Suprapubic skin (tissue), 4 donors: ENCODE measurements around the gene S100PBP. TPM values are rescaled to one million over a fixed set of nuclear protein-coding genes. Genes with fewer than 3 reads are reported as not detected.
"Not testable (repeated sequence)": the region's sequence is repeated elsewhere in the genome, so short reads cannot be mapped to it uniquely, and the experiment has no call there.

Experiments
- DNase-seq, 2 donors: peaks; one replicate each; pipeline ENCODE4 v3.0.0-alpha.2; 2019; ENCODE audit warnings: low spot score in 2 of 2
- H3K27ac ChIP-seq: fragments of 200-600 bp; sonication (generic); one replicate; pipeline ENCODE4 v1.5.1; 2019
- H3K27me3 ChIP-seq: fragments of 200-600 bp; sonication (generic); one replicate; pipeline ENCODE4 v1.5.1; 2019
- H3K36me3 ChIP-seq: fragments of 200-600 bp; sonication (generic); one replicate; pipeline ENCODE4 v1.5.1; 2019
- H3K4me1 ChIP-seq: fragments of 200-600 bp; sonication (generic); one replicate; pipeline ENCODE4 v1.5.1; 2019
- H3K4me3 ChIP-seq: fragments of 200-600 bp; sonication (generic); one replicate; pipeline ENCODE4 v1.5.1; 2019; ENCODE audit warnings: mild to moderate bottlenecking
- H3K9me3 ChIP-seq: fragments of 200-600 bp; sonication (generic); one replicate; pipeline ENCODE4 v1.5.1; 2019
- CTCF ChIP-seq, 2 donors: fragments of 200-600 bp in 1 of 2; fragments of 450-650 bp in 1 of 2; sonication (generic) in 1 of 2; IDR thresholded peaks; one replicate each; pipeline ENCODE4 v1.5.1; 2016 to 2019; ENCODE audit warnings: antibody characterized with exemption in 2 of 2, mild to moderate bottlenecking in 1 of 2, moderate library complexity in 1 of 2
- EP300 ChIP-seq: sonication (generic); formaldehyde crosslinking; IDR thresholded peaks from one replicate; pipeline ENCODE4 v1.6.1; 2017; ENCODE audit warnings: antibody characterized with exemption
- POLR2A ChIP-seq, 2 donors: fragments of 450-650 bp; IDR thresholded peaks; one replicate each; pipeline ENCODE4 v1.6.1; 2017; ENCODE audit warnings: antibody characterized with exemption in 2 of 2, mild to moderate bottlenecking in 2 of 2, moderate library complexity in 2 of 2
- POLR2AphosphoS5 ChIP-seq, 3 donors: sonication (generic); formaldehyde crosslinking; IDR thresholded peaks; one replicate each; pipeline ENCODE4 v1.6.1; 2017; ENCODE audit warnings: antibody characterized with exemption in 3 of 3
- WGBS: methylation state at CpG from one replicate; pipeline ENCODE4 v1.1.5; 2018; 5-methylcytosine and 5-hydroxymethylcytosine counted together
- total RNA-seq, 4 donors: library from RNA; depleted of rRNA; stranded (reverse); fragments of >200 nt; gene quantifications; one replicate each; pipeline ENCODE4 v1.1.0, GENCODE V29; 2016

Gene S100PBP
- total RNA-seq, 4 donors from 2014 or later = 8.8 to 39.7 (median 18.1) TPM

- 78% methylated on average over 6 of the region's 24 CpGs for WGBS
- Histone ChIP-seq H3K36me3 (no peaks in the 10 kb centered on the region), H3K27ac (peak overlapping the region; percentile 60), H3K4me3 (peak overlapping the region; percentile 79), H3K9me3 (no peaks in the 10 kb centered on the region), H3K4me1 (peaks cover 20% of the 10 kb centered on the region), H3K27me3 (no peaks in the 10 kb centered on the region)
- no peak for TF ChIP-seq EP300
- no peak for TF ChIP-seq POLR2AphosphoS5 (IDR thresholded peaks at IDR 0.05)
- TF ChIP-seq POLR2A (IDR thresholded peaks at IDR 0.05) = no peak
- no peak for TF ChIP-seq CTCF (IDR thresholded peaks at IDR 0.05)
- DNase-seq = no peak
Observed at GRCh38 chr1:32901823-32902534, 84.5 kb downstream of the S100PBP start.

GRCh38 chr1:32902535-32902920 lies 85.1 kb downstream of the S100PBP start:
- Histone ChIP-seq H3K9me3 (no peaks in the 10 kb centered on the region), H3K27me3 (no peaks in the 10 kb centered on the region), H3K4me1 (peaks cover 22% of the 10 kb centered on the region), H3K27ac (no peak overlapping the region), H3K36me3 (no peaks in the 10 kb centered on the region), H3K4me3 (no peak overlapping the region)
- no peak for DNase-seq
- 84% methylated on average over 2 of the region's 6 CpGs for WGBS
- TF ChIP-seq POLR2AphosphoS5 (IDR thresholded peaks at IDR 0.05) = no peak
- no peak for TF ChIP-seq EP300
- TF ChIP-seq POLR2A (IDR thresholded peaks at IDR 0.05) = no peak
- no peak for TF ChIP-seq CTCF (IDR thresholded peaks at IDR 0.05)

- no peaks in the 10 kb centered on the region for H3K27me3 ChIP-seq
- H3K9me3 ChIP-seq = no peaks in the 10 kb centered on the region
- 70% methylated on average over 3 of the region's 3 CpGs for whole genome bisulfite sequencing
- no peak for DNase-seq
- peaks cover 22% of the 10 kb centered on the region for H3K4me1 ChIP-seq
- TF ChIP-seq POLR2AphosphoS5 (IDR thresholded peaks at IDR 0.05) (no peak), CTCF (IDR thresholded peaks at IDR 0.05) (no peak), EP300 (no peak), POLR2A (IDR thresholded peaks at IDR 0.05) (no peak)
- no peaks in the 10 kb centered on the region for H3K36me3 ChIP-seq
- no peak overlapping the region for H3K4me3 ChIP-seq
- no peak overlapping the region for H3K27ac ChIP-seq
Observed at GRCh38 chr1:32903991-32904785, 86.7 kb downstream of the S100PBP start.

- Histone ChIP-seq H3K36me3 (no peaks in the 10 kb centered on the region), H3K4me1 (peaks cover 22% of the 10 kb centered on the region), H3K27me3 (no peaks in the 10 kb centered on the region), H3K9me3 (no peaks in the 10 kb centered on the region), H3K27ac (no peak overlapping the region), H3K4me3 (no peak overlapping the region)
- WGBS = 59% methylated on average over 2 of the region's 2 CpGs
- no peak for TF ChIP-seq POLR2A (IDR thresholded peaks at IDR 0.05)
- TF ChIP-seq CTCF (IDR thresholded peaks at IDR 0.05) = no peak
- TF ChIP-seq POLR2AphosphoS5 (IDR thresholded peaks at IDR 0.05) = no peak
- no peak for TF ChIP-seq EP300
- no peak for DNase-seq
Observed at GRCh38 chr1:32904797-32905196, 87.3 kb downstream of the S100PBP start.

GRCh38 chr1:32905588-32905987 lies 88.1 kb downstream of the S100PBP start:
- not testable (repeated sequence) for H3K36me3 ChIP-seq, H3K9me3 ChIP-seq, H3K27me3 ChIP-seq, DNase-seq, H3K27ac ChIP-seq, H3K4me3 ChIP-seq
- peaks cover 15% of the 10 kb centered on the region for H3K4me1 ChIP-seq
- 83% methylated on average over 10 of the region's 10 CpGs for WGBS
